ENCODE results near the gene BNC2.
A peak's percentile ranks its signal among the peaks of the same experiment; 100 is the strongest.
"Not testable (repeated sequence)": the region's sequence is repeated elsewhere in the genome, so short reads cannot be mapped to it uniquely, and the experiment has no call there.

Gene BNC2

GRCh38 chr9:16870596-16871335 lies at the start of gene BNC2:
TSS of gene BNC2 (minus strand) at chr9:16870670. CDS start at chr9:16870648, 22 bp downstream.
- peak; percentile 85 for DNase-seq

- no peak for DNase-seq
These were observed 48.5 kb upstream of the BNC2 start for GRCh38 chr9:16918920-16919319.

- DNase-seq, result no peak
These were observed 44.8 kb upstream of the BNC2 start for GRCh38 chr9:16915126-16915831.

GRCh38 chr9:16912197-16912596 lies 41.7 kb upstream of the BNC2 start:
- DNase-seq, result no peak

GRCh38 chr9:16908206-16908605 lies 37.7 kb upstream of the BNC2 start:
- not testable (repeated sequence) for DNase-seq

GRCh38 chr9:16904655-16905054 lies 34.2 kb upstream of the BNC2 start:
- no peak for DNase-seq

- no peak for DNase-seq
These were observed 31.1 kb upstream of the BNC2 start for GRCh38 chr9:16901590-16901989.

GRCh38 chr9:16899606-16900005 lies 29.1 kb upstream of the BNC2 start:
- no peak for DNase-seq

- DNase-seq, result no peak
These were observed 28.0 kb upstream of the BNC2 start for GRCh38 chr9:16898464-16898863.

- DNase-seq, result no peak
These were observed 18.1 kb upstream of the BNC2 start for GRCh38 chr9:16888594-16888993.

- DNase-seq, result no peak
These were observed 15.5 kb upstream of the BNC2 start for GRCh38 chr9:16885931-16886330.

- peak; percentile 45 for DNase-seq
These were observed 14.6 kb upstream of the BNC2 start for GRCh38 chr9:16884952-16885513.

- no peak for DNase-seq
These were observed 13.9 kb upstream of the BNC2 start for GRCh38 chr9:16884373-16884772.

- no peak for DNase-seq
These were observed 13.1 kb upstream of the BNC2 start for GRCh38 chr9:16883586-16883985.

- not testable (repeated sequence) for DNase-seq
These were observed 12.0 kb upstream of the BNC2 start for GRCh38 chr9:16882440-16882839.

GRCh38 chr9:16879416-16879815 lies 8.9 kb upstream of the BNC2 start:
- no peak for DNase-seq

- DNase-seq, result no peak
These were observed 6.8 kb upstream of the BNC2 start for GRCh38 chr9:16877256-16877655.

- no peak for DNase-seq
These were observed 2.8 kb upstream of the BNC2 start for GRCh38 chr9:16873126-16873802.

- peak; percentile 72 for DNase-seq
These were observed 1.1 kb upstream of the BNC2 start for GRCh38 chr9:16871336-16872151.

GRCh38 chr9:16869882-16870595 lies 431 bp downstream of the BNC2 start:
- DNase-seq, result peak; percentile 58

- DNase-seq, result peak; percentile 65
These were observed 1.2 kb downstream of the BNC2 start for GRCh38 chr9:16869131-16869881.
